OCI-LY1 (cell line): ENCODE results near the gene AP5S1.

Source experiments
- H2AFZ ChIP-seq: fragments of 200-600 bp; sonication (generic), shearing (Covaris generic); 2 replicates; pipeline ENCODE4 v1.6.0; 2014; ENCODE audit warnings: antibody characterized with exemption, mild to moderate bottlenecking, low read length
- H3F3A ChIP-seq: fragments of 200-600 bp; sonication (generic), shearing (Covaris generic); 2 replicates; pipeline ENCODE4 v1.6.0; 2014; ENCODE audit warnings: mild to moderate bottlenecking, antibody characterized with exemption, low read length, moderate library complexity; ENCODE audit not compliant: insufficient read depth
- H3K27ac ChIP-seq: fragments of 200-600 bp; sonication (generic); 2 replicates; pipeline ENCODE4 v1.5.1; 2014; ENCODE audit warnings: low read length, mixed run types, mild to moderate bottlenecking, low read depth; ENCODE audit not compliant: poor library complexity, severe bottlenecking
- H3K27me3 ChIP-seq: fragments of 200-600 bp; sonication (generic); 2 replicates; pipeline ENCODE4 v1.6.0; 2014; ENCODE audit warnings: antibody characterized with exemption, mild to moderate bottlenecking, low read length, moderate library complexity; ENCODE audit not compliant: insufficient read depth
- H3K36me3 ChIP-seq: fragments of 200-600 bp; sonication (generic); 2 replicates; pipeline ENCODE4 v1.6.1; 2014; ENCODE audit warnings: mild to moderate bottlenecking, antibody characterized with exemption, low read length, moderate library complexity, mixed read lengths; ENCODE audit not compliant: insufficient read depth
- H3K4me1 ChIP-seq: fragments of 200-600 bp; sonication (generic); 2 replicates; pipeline ENCODE4 v1.5.1; 2014; ENCODE audit warnings: mild to moderate bottlenecking, low read length, moderate library complexity; ENCODE audit not compliant: insufficient read depth, severe bottlenecking
- H3K4me2 ChIP-seq: fragments of 200-600 bp; sonication (generic), shearing (Covaris generic); 2 replicates; pipeline ENCODE4 v1.6.1; 2014; ENCODE audit warnings: low read length
- H3K4me3 ChIP-seq: fragments of 200-600 bp; sonication (generic); 2 replicates; pipeline ENCODE4 v1.5.1; 2014; ENCODE audit warnings: low read length, low read depth, mild to moderate bottlenecking, mixed read lengths; ENCODE audit not compliant: poor library complexity, severe bottlenecking
- H3K79me2 ChIP-seq: fragments of 200-600 bp; shearing (Covaris generic); 2 replicates; pipeline ENCODE4 v1.6.1; 2016; ENCODE audit warnings: mixed run types, low read length, mixed read lengths; ENCODE audit not compliant: insufficient read depth
- H3K9ac ChIP-seq: fragments of 200-600 bp; sonication (generic), shearing (Covaris generic); 2 replicates; pipeline ENCODE4 v1.6.1; 2014; ENCODE audit warnings: mild to moderate bottlenecking, low read length, mixed read lengths
- H3K9me2 ChIP-seq: fragments of 200-600 bp; sonication (generic), shearing (Covaris generic); 2 replicates; pipeline ENCODE4 v1.6.1; 2014; ENCODE audit warnings: low read depth, mild to moderate bottlenecking, low read length, mixed read lengths
- H3K9me3 ChIP-seq: fragments of 200-600 bp; shearing (Covaris generic); 2 replicates; pipeline ENCODE4 v1.6.1; 2014; ENCODE audit warnings: low read length, mixed read lengths
- H4K20me1 ChIP-seq: fragments of 200-600 bp; sonication (generic), shearing (Covaris generic); 2 replicates; pipeline ENCODE4 v1.6.0; 2016; ENCODE audit warnings: mild to moderate bottlenecking, low read length; ENCODE audit not compliant: insufficient read depth
- CTCF ChIP-seq: fragments of 200-600 bp; sonication (generic), shearing (Covaris generic); IDR thresholded peaks from 2 replicates; pipeline ENCODE4 v1.5.1; 2017; ENCODE audit warnings: mild to moderate bottlenecking, antibody characterized with exemption, low read length, moderate library complexity, mixed read lengths
- EZH2 ChIP-seq: fragments of 200-600 bp; sonication (generic), shearing (Covaris generic); IDR thresholded peaks from 2 replicates; pipeline ENCODE4 v1.8.0; 2017; ENCODE audit warnings: borderline replicate concordance, mixed run types, mild to moderate bottlenecking, antibody characterized with exemption, low read length, moderate library complexity, mixed read lengths

The AP5S1 gene

DNA sequence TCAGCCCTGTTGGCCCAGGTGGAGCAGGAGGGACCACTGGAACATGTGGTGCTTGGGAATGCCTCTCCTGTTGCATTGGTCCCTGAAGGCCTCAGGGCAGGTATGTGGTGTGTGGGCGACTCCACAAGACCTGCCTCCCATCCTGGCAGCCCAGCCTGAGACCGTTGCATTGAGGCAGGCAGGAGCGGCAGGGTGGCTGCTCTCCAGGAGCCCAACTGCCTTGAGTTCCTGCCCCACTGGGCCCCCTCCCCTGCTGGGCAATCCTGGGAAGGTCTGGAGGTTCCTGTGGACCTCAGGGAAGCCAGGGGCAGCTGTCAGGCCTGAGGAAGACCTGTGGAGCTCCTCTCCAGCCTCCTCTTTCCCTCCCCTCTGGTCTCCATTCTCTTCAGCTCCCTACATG lies 46.1 kb downstream of the AP5S1 start:
- H3K79me2 ChIP-seq, result no peaks in the 10 kb centered on the region
- no peak for TF ChIP-seq CTCF
- TF ChIP-seq EZH2, result no peak
- no peak overlapping the region for H2AFZ ChIP-seq
- H3F3A ChIP-seq, result no peaks in the 10 kb centered on the region
- no peak overlapping the region for H3K27ac ChIP-seq
- H3K27me3 ChIP-seq, result no peaks in the 10 kb centered on the region
- H3K9me3 ChIP-seq, result peaks cover 3% of the 10 kb centered on the region; the same call in 1 of the 2 replicates
- H3K36me3 ChIP-seq, result peaks cover 69% of the 10 kb centered on the region
- H3K4me1 ChIP-seq, result no peaks in the 10 kb centered on the region
- H3K4me3 ChIP-seq, result no peak overlapping the region
- H3K9me2 ChIP-seq, result no peaks in the 10 kb centered on the region
- no peaks in the 10 kb centered on the region for H4K20me1 ChIP-seq
- no peak overlapping the region for H3K4me2 ChIP-seq
- no peak overlapping the region for H3K9ac ChIP-seq

DNA sequence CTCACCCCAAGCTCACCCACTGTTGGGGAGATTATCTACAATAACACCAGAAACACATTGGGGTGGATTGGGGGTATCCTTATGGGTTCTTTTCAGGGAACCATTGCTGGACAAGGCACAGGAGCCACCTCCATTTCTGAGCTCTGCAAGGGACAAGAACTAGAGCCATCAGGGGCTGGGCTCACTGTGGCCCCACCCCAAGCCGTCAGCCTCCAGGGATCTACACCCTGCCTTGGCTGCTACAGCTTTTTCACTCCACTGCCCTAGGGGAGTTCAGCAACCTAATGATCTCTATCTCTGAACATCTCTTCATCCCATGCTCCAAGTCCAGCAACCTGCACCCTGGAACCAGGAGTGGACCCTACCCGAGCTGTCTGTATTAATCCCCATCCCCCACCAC lies 47.5 kb downstream of the AP5S1 start:
- no peak overlapping the region for H3K4me2 ChIP-seq
- peaks cover 68% of the 10 kb centered on the region for H3K36me3 ChIP-seq
- no peaks in the 10 kb centered on the region for H3F3A ChIP-seq
- H3K4me3 ChIP-seq, result no peak overlapping the region
- no peaks in the 10 kb centered on the region for H3K79me2 ChIP-seq
- no peaks in the 10 kb centered on the region for H3K4me1 ChIP-seq
- H3K27me3 ChIP-seq, result no peaks in the 10 kb centered on the region
- no peaks in the 10 kb centered on the region for H3K9me3 ChIP-seq
- no peaks in the 10 kb centered on the region for H4K20me1 ChIP-seq
- TF ChIP-seq EZH2 (no peak), CTCF (no peak)
- H3K9ac ChIP-seq, result no peak overlapping the region
- H3K27ac ChIP-seq, result no peak overlapping the region
- H3K9me2 ChIP-seq, result no peaks in the 10 kb centered on the region
- H2AFZ ChIP-seq, result no peak overlapping the region

GRCh38 chr20:3869839-3870634 lies 49.7 kb downstream of the AP5S1 start:
- no peak overlapping the region for H3K27ac ChIP-seq
- no peak overlapping the region for H3K4me2 ChIP-seq
- H3K9me3 ChIP-seq, result no peaks in the 10 kb centered on the region
- TF ChIP-seq CTCF (no peak), EZH2 (no peak)
- H3K27me3 ChIP-seq, result no peaks in the 10 kb centered on the region
- H3K9me2 ChIP-seq, result no peaks in the 10 kb centered on the region
- H3F3A ChIP-seq, result no peaks in the 10 kb centered on the region
- H3K79me2 ChIP-seq, result no peaks in the 10 kb centered on the region
- no peaks in the 10 kb centered on the region for H3K4me1 ChIP-seq
- H3K36me3 ChIP-seq, result peaks cover 67% of the 10 kb centered on the region
- H3K4me3 ChIP-seq, result no peak overlapping the region
- H2AFZ ChIP-seq, result no peak overlapping the region
- H4K20me1 ChIP-seq, result no peaks in the 10 kb centered on the region
- no peak overlapping the region for H3K9ac ChIP-seq
